ENCODE results near the gene TPCN2. TPM values are rescaled to one million over a fixed set of nuclear protein-coding genes. Genes with fewer than 3 reads are reported as not detected.
A peak's percentile ranks its signal among the peaks of the same experiment; 100 is the strongest.

TPCN2 gene
- total and polyA plus RNA-seq, 2 of the 4 experiments (the other 2 are of a cell fraction), result 3.4 to 8.0 TPM

DNA sequence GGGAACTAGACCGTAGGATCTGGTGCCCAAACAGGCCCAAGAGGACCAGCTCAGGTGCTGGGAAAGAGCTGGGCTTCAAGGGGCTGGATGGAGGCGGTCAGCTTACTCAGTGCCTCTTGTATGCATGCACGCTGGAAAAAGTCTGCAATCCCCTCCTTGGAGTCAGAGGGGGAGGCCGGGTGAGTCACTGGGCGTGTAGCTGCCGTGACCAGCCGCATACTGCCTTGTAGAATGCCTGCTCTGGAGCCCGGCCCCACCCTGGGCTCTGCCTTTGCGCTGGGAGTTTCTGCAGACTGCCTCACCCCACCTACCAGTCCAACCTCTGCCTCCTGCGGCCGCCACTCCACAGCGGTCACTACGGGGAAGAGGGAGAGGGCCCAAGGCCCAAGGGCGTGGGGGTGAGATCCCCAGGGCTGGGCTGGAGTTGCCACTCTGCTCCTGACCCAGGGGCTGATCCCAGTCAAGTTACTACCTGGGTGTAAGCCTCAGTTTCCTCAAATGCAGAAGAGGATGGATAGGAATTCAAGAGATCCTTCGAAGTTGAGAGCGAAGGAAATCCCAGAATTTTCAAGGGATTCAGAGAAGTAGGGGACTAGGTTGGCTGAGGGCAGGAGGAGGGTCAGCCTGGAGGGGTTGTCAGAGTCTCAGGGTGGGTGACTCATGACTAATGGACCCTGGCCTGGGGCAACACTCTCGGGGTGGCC, 39.8 kb upstream of the TPCN2 start:
- BruUV-seq (replicated peaks), result no TSS peak
- Histone ChIP-seq H4K20me1 (ENCODE audit: insufficient read depth, low read length) (peaks cover 8% of the 10 kb centered on the region), H4K5ac (ENCODE audit: low read depth, low read length) (peak overlapping the region; percentile 86), H3K4me3 (ENCODE audit: insufficient read depth, low read depth, low read length) (no peak overlapping the region), H3K27me3 (ENCODE audit: control insufficient read depth, insufficient read depth, low read length) (no peaks in the 10 kb centered on the region), H2AFZ (replicated peaks; ENCODE audit: low read length, poor library complexity) (peak overlapping the region; percentile 67), H3K4me2 (ENCODE audit: low read depth, low read length) (peak overlapping the region; percentile 59), H3K18ac (ENCODE audit: low read depth, low read length) (peak overlapping the region; percentile 75), H3K4ac (ENCODE audit: low read depth, low read length) (peak overlapping the region; percentile 97), H2AK5ac (ENCODE audit: low read depth, low read length) (peak overlapping the region; percentile 100), H2BK15ac (ENCODE audit: low read depth, low read length) (peak overlapping the region; percentile 92; the same call in 2 of the 3 replicates), H3K9me3 (ENCODE audit: control insufficient read depth, insufficient read depth, low read length) (no peaks in the 10 kb centered on the region), H2BK20ac (ENCODE audit: low read depth, low read length) (peak overlapping the region; percentile 89), H2BK5ac (ENCODE audit: low read depth, low read length, poor library complexity, severe bottlenecking) (peak overlapping the region; percentile 94), H3K23ac (ENCODE audit: low read depth, low read length) (peak overlapping the region; percentile 95), H3K56ac (ENCODE audit: extremely low read depth, insufficient read depth, low read length) (peak overlapping the region; percentile 85), H3K27ac (ENCODE audit: insufficient read depth, low read length) (peak overlapping the region; percentile 90), H4K8ac (ENCODE audit: low read depth in 2 of 2, low read length in 2 of 2) (peak overlapping the region; percentile 77 to 92), H3K79me1 (ENCODE audit: low read depth in 1 of 2, low read length in 2 of 2) (peaks cover 26 to 73% of the 10 kb centered on the region in 2 experiments), H3K4me1 (ENCODE audit: control insufficient read depth, insufficient read depth, low read length) (peaks cover 38% of the 10 kb centered on the region), H3K14ac (replicated peaks; ENCODE audit: low read depth, low read length) (peak overlapping the region; percentile 88), H3K9me1 (ENCODE audit: insufficient read depth, low read length) (peaks cover 20% of the 10 kb centered on the region), H3K36me3 (ENCODE audit: control insufficient read depth, insufficient read depth, low read length) (peaks cover 33% of the 10 kb centered on the region), H2BK120ac (ENCODE audit: low read depth, low read length) (peak overlapping the region; percentile 92), H4K91ac (ENCODE audit: insufficient read depth, low read depth, low read length) (peak overlapping the region; percentile 98), H3K9ac (ENCODE audit: low read depth, low read length) (peak overlapping the region; percentile 62), H2AK9ac (replicated peaks; ENCODE audit: low read depth, low read length, poor library complexity) (peak overlapping the region; percentile 98)
- dilution Hi-C loops (cut with HindIII; ENCODE audit: low sequenced_read_pairs, unreplicated experiment) (no loop called here), in situ Hi-C loops (cut with MboI; ENCODE audit: low sequenced_read_pairs) (loop anchor here (5.0 kb wide), 1 partner anchor 73 kb away; no protein-coding TSS in a partner anchor), intact Hi-C loops (cut with micrococcal nuclease) (no loop called here)
- ATAC-seq (ENCODE audit: low read depth) (peak; percentile 59), DNase-seq (peak; percentile 99)
- POLR2A ChIA-PET (ENCODE audit: unreplicated experiment), result interaction anchor here (0.6 to 1.7 kb wide), 3 partner anchors 40 to 435 kb away, joined by 3 to 11 read pairs (median 6); partner anchors contain the start of gene TPCN2
- WGBS, 2 experiments (ENCODE audit: extremely low coverage in 2 of 2, insufficient read length in 1 of 2), result 36% methylated on average over 6 of the region's 17 CpGs; no CpG with 5 or more reads in 1 of the 2 experiments
- CTCF ChIA-PET, result interaction anchor here (0.6 to 0.7 kb wide), 2 partner anchors 36 to 865 kb away, joined by 3 read pairs; no protein-coding TSS in a partner anchor
- peak; percentile 80; the same call in 1 of the 2 replicates for TF ChIP-seq MXI1 (IDR thresholded peaks at IDR 0.05; ENCODE audit: borderline replicate concordance, low read depth, low read length)
- peak; percentile 67 for TF ChIP-seq CEBPB (IDR thresholded peaks at IDR 0.05; ENCODE audit: low read depth, low read length)
- TF ChIP-seq CHD1 (IDR thresholded peaks at IDR 0.05; ENCODE audit: low read depth, low read length), result no peak
- TF ChIP-seq RCOR1 (IDR thresholded peaks at IDR 0.05; ENCODE audit: insufficient replicate concordance, low read length), result peak; percentile 66
- TF ChIP-seq ELK1 (IDR thresholded peaks at IDR 0.05; ENCODE audit: borderline replicate concordance, low read depth, low read length), result no peak
- no peak for TF ChIP-seq SMC3 (IDR thresholded peaks at IDR 0.05; ENCODE audit: low read depth, low read length)
- no peak for TF ChIP-seq RAD21 (IDR thresholded peaks at IDR 0.05; ENCODE audit: low read length)
- TF ChIP-seq MAZ (IDR thresholded peaks at IDR 0.05; ENCODE audit: borderline replicate concordance, low read depth, low read length), result peak; percentile 95
- no peak for TF ChIP-seq NFE2L2 (IDR thresholded peaks at IDR 0.05; ENCODE audit: low read depth, low read length)
- TF ChIP-seq MAFK (IDR thresholded peaks at IDR 0.05; ENCODE audit: low read depth, low read length), result no peak
- TF ChIP-seq RFX5 (IDR thresholded peaks at IDR 0.05; ENCODE audit: low read depth, low read length), result no peak
- TF ChIP-seq POLR2A (IDR thresholded peaks at IDR 0.05; ENCODE audit: low read depth, low read length), result peak; percentile 60; the same call in 1 of the 2 replicates
- TF ChIP-seq BHLHE40 (IDR thresholded peaks at IDR 0.05; ENCODE audit: low read depth, low read length), result peak; percentile 78
- TF ChIP-seq, protein P1, sequence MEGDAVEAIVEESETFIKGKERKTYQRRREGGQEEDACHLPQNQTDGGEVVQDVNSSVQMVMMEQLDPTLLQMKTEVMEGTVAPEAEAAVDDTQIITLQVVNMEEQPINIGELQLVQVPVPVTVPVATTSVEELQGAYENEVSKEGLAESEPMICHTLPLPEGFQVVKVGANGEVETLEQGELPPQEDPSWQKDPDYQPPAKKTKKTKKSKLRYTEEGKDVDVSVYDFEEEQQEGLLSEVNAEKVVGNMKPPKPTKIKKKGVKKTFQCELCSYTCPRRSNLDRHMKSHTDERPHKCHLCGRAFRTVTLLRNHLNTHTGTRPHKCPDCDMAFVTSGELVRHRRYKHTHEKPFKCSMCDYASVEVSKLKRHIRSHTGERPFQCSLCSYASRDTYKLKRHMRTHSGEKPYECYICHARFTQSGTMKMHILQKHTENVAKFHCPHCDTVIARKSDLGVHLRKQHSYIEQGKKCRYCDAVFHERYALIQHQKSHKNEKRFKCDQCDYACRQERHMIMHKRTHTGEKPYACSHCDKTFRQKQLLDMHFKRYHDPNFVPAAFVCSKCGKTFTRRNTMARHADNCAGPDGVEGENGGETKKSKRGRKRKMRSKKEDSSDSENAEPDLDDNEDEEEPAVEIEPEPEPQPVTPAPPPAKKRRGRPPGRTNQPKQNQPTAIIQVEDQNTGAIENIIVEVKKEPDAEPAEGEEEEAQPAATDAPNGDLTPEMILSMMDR (conservative IDR thresholded peaks at IDR 0.05; ENCODE audit: low read depth, low read length), result no peak
- TF ChIP-seq FOS (IDR thresholded peaks at IDR 0.05; ENCODE audit: low read depth, low read length), result peak; percentile 93

Data from IMR-90 (cell line).